ENCODE data around the gene GIMAP5. TPM values are rescaled to one million over a fixed set of nuclear protein-coding genes. Genes with fewer than 3 reads are reported as not detected.

The GIMAP5 gene
- polyA plus RNA-seq, 1 donor from 2014 or later = not detected

DNA sequence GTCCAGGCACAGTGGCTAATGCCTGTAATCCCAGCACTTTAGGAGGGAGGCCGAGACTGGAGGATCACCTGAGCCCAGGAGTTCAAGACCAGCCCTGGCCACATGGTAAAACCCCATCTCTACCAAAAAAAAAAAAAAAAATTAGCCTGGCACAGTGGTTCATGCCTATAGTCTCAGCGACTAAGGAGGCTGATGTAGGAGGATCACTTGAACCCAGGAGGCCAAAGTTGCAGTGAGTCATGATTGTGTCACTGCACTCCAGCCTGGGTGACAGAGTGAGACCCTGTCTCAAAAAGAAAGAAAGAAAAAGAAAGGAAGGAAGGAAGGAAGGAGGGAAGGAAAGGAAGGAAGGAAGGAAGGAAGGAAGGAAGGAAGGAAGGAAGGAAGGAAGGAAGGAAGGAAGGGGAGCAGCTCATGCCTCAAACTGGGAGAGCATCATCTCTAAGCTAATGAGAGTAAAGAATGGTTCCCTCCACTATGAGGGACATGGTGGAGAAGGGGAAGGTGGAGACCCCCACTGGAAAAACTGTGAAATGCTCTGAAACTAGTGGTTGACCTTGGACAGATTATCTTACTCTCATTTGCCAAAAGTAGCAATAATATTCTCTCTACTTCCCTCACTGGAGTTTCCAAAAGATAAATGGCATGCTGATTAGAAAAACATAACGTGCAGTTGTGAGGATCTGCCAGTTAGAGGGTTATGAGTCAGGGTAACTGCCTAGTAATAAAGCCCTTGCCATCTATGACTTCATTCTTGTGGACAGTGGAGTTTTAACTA is 16.8 kb downstream of the GIMAP5 start:
- Histone ChIP-seq H2AFZ (ENCODE audit: low read depth, low read length) (no peak overlapping the region), H3K9ac (ENCODE audit: low read length) (no peak overlapping the region), H3K27ac (ENCODE audit: low read length) (no peak overlapping the region), H3K27me3 (ENCODE audit: insufficient read depth, low read depth, low read length) (no peaks in the 10 kb centered on the region), H3K9me3 (ENCODE audit: low read length) (no peaks in the 10 kb centered on the region), H4K20me1 (ENCODE audit: insufficient read depth) (no peaks in the 10 kb centered on the region), H3K36me3 (ENCODE audit: insufficient read depth, low read length) (no peaks in the 10 kb centered on the region), H3K4me3 (ENCODE audit: low read length) (no peak overlapping the region), H3K4me2 (ENCODE audit: low read length) (no peak overlapping the region), H3F3A (ENCODE audit: insufficient read depth, low read length, poor library complexity, severe bottlenecking) (no peaks in the 10 kb centered on the region), H3K9me2 (ENCODE audit: insufficient read depth, low read length) (no peaks in the 10 kb centered on the region), H3K79me2 (replicated peaks; ENCODE audit: insufficient read depth, low read length) (no peaks in the 10 kb centered on the region)
- TF ChIP-seq CTCF (IDR thresholded peaks at IDR 0.05; ENCODE audit: poor library complexity, severe bottlenecking) = peak; percentile 37
- TF ChIP-seq POLR2AphosphoS5 (IDR thresholded peaks at IDR 0.05) = no peak
- no peak for TF ChIP-seq MXI1 (conservative IDR thresholded peaks at IDR 0.05; ENCODE audit: poor library complexity, severe bottlenecking)
- no peak for TF ChIP-seq EP300 (conservative IDR thresholded peaks at IDR 0.05; ENCODE audit: poor library complexity, severe bottlenecking)
- TF ChIP-seq RAD21 (conservative IDR thresholded peaks at IDR 0.05) = peak; percentile 22
- TF ChIP-seq REST (IDR thresholded peaks at IDR 0.05; ENCODE audit: borderline replicate concordance) = no peak
- no peak for TF ChIP-seq EZH2 (IDR thresholded peaks at IDR 0.05; ENCODE audit: borderline replicate concordance, insufficient read depth, low read length, poor library complexity, severe bottlenecking)
- TF ChIP-seq TAF1 (IDR thresholded peaks at IDR 0.05; ENCODE audit: low read depth) = no peak
- peak; percentile 20 for TF ChIP-seq SMC3 (conservative IDR thresholded peaks at IDR 0.05; ENCODE audit: poor library complexity)

- H3K27ac ChIP-seq (ENCODE audit: low read length) = no peak overlapping the region
- no peak for TF ChIP-seq MXI1 (conservative IDR thresholded peaks at IDR 0.05; ENCODE audit: poor library complexity, severe bottlenecking)
- H3K4me2 ChIP-seq (ENCODE audit: low read length) = no peak overlapping the region
Measured at GRCh38 chr7:150754951-150755350, 17.7 kb downstream of the GIMAP5 start.

More at GRCh38 chr7:150754951-150755350, 17.7 kb downstream of the GIMAP5 start:
- Histone ChIP-seq H3K79me2 (replicated peaks; ENCODE audit: insufficient read depth, low read length) (no peaks in the 10 kb centered on the region), H4K20me1 (ENCODE audit: insufficient read depth) (no peaks in the 10 kb centered on the region), H3K27me3 (ENCODE audit: insufficient read depth, low read depth, low read length) (no peaks in the 10 kb centered on the region), H3K4me3 (ENCODE audit: low read length) (no peak overlapping the region), H2AFZ (ENCODE audit: low read depth, low read length) (no peak overlapping the region), H3K9ac (ENCODE audit: low read length) (no peak overlapping the region), H3K9me2 (ENCODE audit: insufficient read depth, low read length) (no peaks in the 10 kb centered on the region), H3K9me3 (ENCODE audit: low read length) (no peaks in the 10 kb centered on the region), H3F3A (ENCODE audit: insufficient read depth, low read length, poor library complexity, severe bottlenecking) (no peaks in the 10 kb centered on the region), H3K36me3 (ENCODE audit: insufficient read depth, low read length) (no peaks in the 10 kb centered on the region)
